Thyroid gland (tissue), 4 donors: Measurements from ENCODE around the gene TMEM14A.
"Not testable (repeated sequence)": the region's sequence is repeated elsewhere in the genome, so short reads cannot be mapped to it uniquely, and the experiment has no call there.

ENCODE experiments used
- CTCF ChIP-seq, 6 experiments: fragments of 200-600 bp in 3 of 6; fragments of 450-650 bp in 3 of 6; sonication (generic) in 3 of 6; IDR thresholded peaks; one replicate each; pipeline ENCODE4 v1.5.1; 2016 to 2019; ENCODE audit warnings: antibody characterized with exemption in 6 of 6, mild to moderate bottlenecking in 2 of 6, inconsistent platforms in 1 of 6, moderate library complexity in 1 of 6
- POLR2A ChIP-seq, 2 donors: fragments of 450-650 bp; IDR thresholded peaks; one replicate each; pipeline ENCODE4 v1.6.1; 2017; ENCODE audit warnings: antibody characterized with exemption in 2 of 2, mild to moderate bottlenecking in 2 of 2, moderate library complexity in 1 of 2

GRCh38 chr6:52714761-52715160 lies 43.8 kb downstream of the TMEM14A start:
- TF ChIP-seq CTCF, POLR2A (IDR thresholded peaks at IDR 0.05): not testable (repeated sequence)
